WTC11 (cell line): ENCODE measurements around the gene SECISBP2L. TPM values are rescaled to one million over a fixed set of nuclear protein-coding genes. Genes with fewer than 3 reads are reported as not detected.

Experiments used
- ATAC-seq: fragments of 200-7000 bp; cut with Tn5 transposase; 2 replicates; pipeline ENCODE4 v1.10.0; 2021; ENCODE audit warnings: mild to moderate bottlenecking, moderate library complexity
- CTCF ChIA-PET: fragments of 300-600 bp; sonication (Branson Sonifier 250); formaldehyde crosslinking; loops from one replicate; lab custom pipeline; 2021; ENCODE audit warnings: antibody characterized with exemption; lab: Charles Lee
- POLR2A ChIA-PET: fragments of 350-600 bp; sonication (Branson Sonifier 250); formaldehyde crosslinking; loops from one replicate; lab custom pipeline; 2021; ENCODE audit warnings: antibody characterized with exemption; lab: Charles Lee
- DNase-seq: peaks from one replicate; pipeline ENCODE4 v3.0.0; 2021; ENCODE audit warnings: low spot score
- H3K27ac Mint-ChIP-seq: 2 replicates; pipeline ENCODE4 v1.8.0; 2021; ENCODE audit warnings: mixed read lengths
- H3K27me3 Mint-ChIP-seq: 2 replicates; pipeline ENCODE4 v1.8.0; 2021; ENCODE audit warnings: low read depth, mild to moderate bottlenecking, moderate library complexity, mixed read lengths
- H3K36me3 Mint-ChIP-seq: 2 replicates; pipeline ENCODE4 v1.8.0; 2021; ENCODE audit warnings: mixed read lengths
- H3K4me1 Mint-ChIP-seq: 2 replicates; pipeline ENCODE4 v1.8.0; 2022; ENCODE audit warnings: mixed read lengths
- H3K4me3 Mint-ChIP-seq: 2 replicates; pipeline ENCODE4 v1.8.0; 2021; ENCODE audit warnings: mild to moderate bottlenecking, moderate library complexity, mixed read lengths
- H3K9me3 Mint-ChIP-seq: 2 replicates; pipeline ENCODE4 v1.8.0; 2021; ENCODE audit warnings: mixed read lengths
- ATF2 ChIP-seq: sonication (generic); formaldehyde crosslinking; IDR thresholded peaks from 2 replicates; pipeline ENCODE4 v1.8.1; 2022; ENCODE audit warnings: low read depth, missing genetic modification reagents, borderline replicate concordance
- E2F1 ChIP-seq: sonication (generic); formaldehyde crosslinking; IDR thresholded peaks from 2 replicates; pipeline ENCODE4 v1.8.0; 2022; ENCODE audit warnings: mild to moderate bottlenecking, missing genetic modification reagents
- ELF4 ChIP-seq: sonication (generic); formaldehyde crosslinking; IDR thresholded peaks from 2 replicates; pipeline ENCODE4 v1.8.1; 2022; ENCODE audit warnings: low read depth, mild to moderate bottlenecking, moderate library complexity, missing genetic modification reagents
- FOXP1 ChIP-seq: sonication (generic); formaldehyde crosslinking; IDR thresholded peaks from 2 replicates; pipeline ENCODE4 v1.8.0; 2022; ENCODE audit warnings: missing genetic modification reagents, mild to moderate bottlenecking, moderate library complexity, borderline replicate concordance
- FOXP4 ChIP-seq: sonication (generic); formaldehyde crosslinking; IDR thresholded peaks from 2 replicates; pipeline ENCODE4 v1.8.0; 2022; ENCODE audit warnings: mild to moderate bottlenecking, missing genetic modification reagents
- GRHL2 ChIP-seq: fragments of 250-450 bp; sonication (Bioruptor Pico); IDR thresholded peaks from 2 replicates; pipeline ENCODE4 v1.8.0; 2022; ENCODE audit warnings: mild to moderate bottlenecking, moderate library complexity; ENCODE audit not compliant: insufficient replicate concordance, severe bottlenecking
- JUN ChIP-seq: sonication (generic); formaldehyde crosslinking; IDR thresholded peaks from 2 replicates; pipeline ENCODE4 v1.8.0; 2023; ENCODE audit warnings: mild to moderate bottlenecking, missing genetic modification reagents
- MXD4 ChIP-seq: fragments of 250-450 bp; sonication (Bioruptor Pico); IDR thresholded peaks from 2 replicates; pipeline ENCODE4 v1.8.0; 2021; ENCODE audit warnings: mild to moderate bottlenecking, moderate library complexity, borderline replicate concordance
- NFATC4 ChIP-seq: fragments of 250-450 bp; sonication (Bioruptor Pico); IDR thresholded peaks from 2 replicates; pipeline ENCODE4 v1.9.0; 2021; ENCODE audit warnings: mild to moderate bottlenecking
- NFE2L1 ChIP-seq: sonication (generic); formaldehyde crosslinking; IDR thresholded peaks from 2 replicates; pipeline ENCODE4 v1.8.1; 2023; ENCODE audit warnings: missing genetic modification reagents
- PRRX2 ChIP-seq: fragments of 250-450 bp; sonication (Bioruptor Pico); IDR thresholded peaks from 2 replicates; pipeline ENCODE4 v1.8.0; 2021; ENCODE audit warnings: mild to moderate bottlenecking
- SMAD4 ChIP-seq: sonication (generic); formaldehyde crosslinking; IDR thresholded peaks from 2 replicates; pipeline ENCODE4 v1.8.0; 2022; ENCODE audit warnings: mild to moderate bottlenecking, missing genetic modification reagents
- SP1 ChIP-seq: sonication (generic); formaldehyde crosslinking; conservative IDR thresholded peaks from 2 replicates; pipeline ENCODE4 v1.8.1; 2022; ENCODE audit warnings: missing genetic modification reagents
- TCF7 ChIP-seq: sonication (generic); formaldehyde crosslinking; IDR thresholded peaks from 2 replicates; pipeline ENCODE4 v1.8.0; 2022; ENCODE audit warnings: mild to moderate bottlenecking, low read depth, missing genetic modification reagents, moderate library complexity
- TEAD1 ChIP-seq: sonication (generic); formaldehyde crosslinking; IDR thresholded peaks from 2 replicates; pipeline ENCODE4 v1.8.0; 2022; ENCODE audit warnings: mild to moderate bottlenecking, missing genetic modification reagents
- ZNF396 ChIP-seq: fragments of 250-450 bp; sonication (Bioruptor Pico); IDR thresholded peaks from 2 replicates; pipeline ENCODE4 v1.8.0; 2021; ENCODE audit warnings: mild to moderate bottlenecking, moderate library complexity, borderline replicate concordance
- ZNF671 ChIP-seq: fragments of 250-450 bp; sonication (Bioruptor Pico); IDR thresholded peaks from 2 replicates; pipeline ENCODE4 v1.8.0; 2021; ENCODE audit warnings: mild to moderate bottlenecking
- total RNA-seq: library from RNA; stranded (reverse); gene quantifications from 3 replicates; pipeline ENCODE4 v1.2.3, GENCODE V29; 2021
- TF ChIP-seq, protein P1 (sequence below): sonication (generic); formaldehyde crosslinking; IDR thresholded peaks from 2 replicates; pipeline ENCODE4 v1.8.0; 2022; ENCODE audit warnings: mild to moderate bottlenecking, missing genetic modification reagents
- TF ChIP-seq, protein P2 (sequence below): sonication (generic); formaldehyde crosslinking; IDR thresholded peaks from 2 replicates; pipeline ENCODE4 v1.8.0; 2022; ENCODE audit warnings: mild to moderate bottlenecking, missing genetic modification reagents
- TF ChIP-seq, protein P3 (sequence below): sonication (generic); formaldehyde crosslinking; IDR thresholded peaks from 2 replicates; pipeline ENCODE4 v1.8.1; 2023; ENCODE audit warnings: mild to moderate bottlenecking, missing genetic modification reagents, borderline replicate concordance

The SECISBP2L gene
- total RNA-seq, 1 experiment from 2014 or later: 30.4 TPM

- Mint-ChIP-seq H3K4me1 (peaks cover 4% of the 10 kb centered on the region; the same call in 1 of the 2 replicates), H3K36me3 (no peaks in the 10 kb centered on the region; the same call in 1 of the 2 replicates), H3K27me3 (no peaks in the 10 kb centered on the region), H3K27ac (no peak overlapping the region), H3K9me3 (no peaks in the 10 kb centered on the region)
- ChIA-PET POLR2A (no interaction called here), CTCF (interaction anchor here (1.2 kb wide), 1 partner anchor 63 kb away, joined by 4 read pairs; no protein-coding TSS in a partner anchor)
- no peak for DNase-seq
- no peak for TF ChIP-seq MXD4 (CRISPR knock-in tag)
- TF ChIP-seq ELF4 (CRISPR knock-in tag): no peak
- TF ChIP-seq, protein P1, sequence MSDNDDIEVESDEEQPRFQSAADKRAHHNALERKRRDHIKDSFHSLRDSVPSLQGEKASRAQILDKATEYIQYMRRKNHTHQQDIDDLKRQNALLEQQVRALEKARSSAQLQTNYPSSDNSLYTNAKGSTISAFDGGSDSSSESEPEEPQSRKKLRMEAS (CRISPR knock-in tag): no peak
- TF ChIP-seq SP1: no peak
- TF ChIP-seq ZNF396: no peak
- TF ChIP-seq FOXP1 (CRISPR knock-in tag): no peak
- no peak for TF ChIP-seq JUN
- no peak for TF ChIP-seq NFATC4 (CRISPR knock-in tag)
- TF ChIP-seq PRRX2: no peak
- TF ChIP-seq ATF2 (CRISPR knock-in tag): no peak
- TF ChIP-seq SMAD4 (CRISPR knock-in tag): no peak
- TF ChIP-seq, protein P2, sequence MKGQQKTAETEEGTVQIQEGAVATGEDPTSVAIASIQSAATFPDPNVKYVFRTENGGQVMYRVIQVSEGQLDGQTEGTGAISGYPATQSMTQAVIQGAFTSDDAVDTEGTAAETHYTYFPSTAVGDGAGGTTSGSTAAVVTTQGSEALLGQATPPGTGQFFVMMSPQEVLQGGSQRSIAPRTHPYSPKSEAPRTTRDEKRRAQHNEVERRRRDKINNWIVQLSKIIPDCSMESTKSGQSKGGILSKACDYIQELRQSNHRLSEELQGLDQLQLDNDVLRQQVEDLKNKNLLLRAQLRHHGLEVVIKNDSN (CRISPR knock-in tag): no peak
- no peak for TF ChIP-seq E2F1 (CRISPR knock-in tag)
- no peak for TF ChIP-seq NFE2L1 (CRISPR knock-in tag)
- TF ChIP-seq ZNF671 (CRISPR knock-in tag): no peak
- no peak for TF ChIP-seq FOXP4
- no peak for TF ChIP-seq TCF7 (CRISPR knock-in tag)
- TF ChIP-seq GRHL2 (CRISPR knock-in tag): no peak
- no peak for TF ChIP-seq TEAD1 (CRISPR knock-in tag)
- TF ChIP-seq, protein P3, sequence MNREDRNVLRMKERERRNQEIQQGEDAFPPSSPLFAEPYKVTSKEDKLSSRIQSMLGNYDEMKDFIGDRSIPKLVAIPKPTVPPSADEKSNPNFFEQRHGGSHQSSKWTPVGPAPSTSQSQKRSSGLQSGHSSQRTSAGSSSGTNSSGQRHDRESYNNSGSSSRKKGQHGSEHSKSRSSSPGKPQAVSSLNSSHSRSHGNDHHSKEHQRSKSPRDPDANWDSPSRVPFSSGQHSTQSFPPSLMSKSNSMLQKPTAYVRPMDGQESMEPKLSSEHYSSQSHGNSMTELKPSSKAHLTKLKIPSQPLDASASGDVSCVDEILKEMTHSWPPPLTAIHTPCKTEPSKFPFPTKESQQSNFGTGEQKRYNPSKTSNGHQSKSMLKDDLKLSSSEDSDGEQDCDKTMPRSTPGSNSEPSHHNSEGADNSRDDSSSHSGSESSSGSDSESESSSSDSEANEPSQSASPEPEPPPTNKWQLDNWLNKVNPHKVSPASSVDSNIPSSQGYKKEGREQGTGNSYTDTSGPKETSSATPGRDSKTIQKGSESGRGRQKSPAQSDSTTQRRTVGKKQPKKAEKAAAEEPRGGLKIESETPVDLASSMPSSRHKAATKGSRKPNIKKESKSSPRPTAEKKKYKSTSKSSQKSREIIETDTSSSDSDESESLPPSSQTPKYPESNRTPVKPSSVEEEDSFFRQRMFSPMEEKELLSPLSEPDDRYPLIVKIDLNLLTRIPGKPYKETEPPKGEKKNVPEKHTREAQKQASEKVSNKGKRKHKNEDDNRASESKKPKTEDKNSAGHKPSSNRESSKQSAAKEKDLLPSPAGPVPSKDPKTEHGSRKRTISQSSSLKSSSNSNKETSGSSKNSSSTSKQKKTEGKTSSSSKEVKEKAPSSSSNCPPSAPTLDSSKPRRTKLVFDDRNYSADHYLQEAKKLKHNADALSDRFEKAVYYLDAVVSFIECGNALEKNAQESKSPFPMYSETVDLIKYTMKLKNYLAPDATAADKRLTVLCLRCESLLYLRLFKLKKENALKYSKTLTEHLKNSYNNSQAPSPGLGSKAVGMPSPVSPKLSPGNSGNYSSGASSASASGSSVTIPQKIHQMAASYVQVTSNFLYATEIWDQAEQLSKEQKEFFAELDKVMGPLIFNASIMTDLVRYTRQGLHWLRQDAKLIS (CRISPR knock-in tag): no peak
- TF ChIP-seq, all 79 proteins: peak for 0
- H3K4me3 Mint-ChIP-seq: no peak overlapping the region
- ATAC-seq: no peak
Measured at GRCh38 chr15:49038382-49038781, 7.9 kb downstream of the SECISBP2L start.
